DMS153 treated with DMSO at 0.1 percent for 48 hours (cell line): ENCODE data around the gene GPR179.

Source experiments
- DNase-seq: peaks from one replicate; lab custom pipeline; 2025; ENCODE audit not compliant: unreplicated experiment; lab: John Stamatoyannopoulos, UW

GPR179 gene

GRCh38 chr17:38349097-38349730, 5.5 kb upstream of the GPR179 start:
- DNase-seq: peak; percentile 81

DNA sequence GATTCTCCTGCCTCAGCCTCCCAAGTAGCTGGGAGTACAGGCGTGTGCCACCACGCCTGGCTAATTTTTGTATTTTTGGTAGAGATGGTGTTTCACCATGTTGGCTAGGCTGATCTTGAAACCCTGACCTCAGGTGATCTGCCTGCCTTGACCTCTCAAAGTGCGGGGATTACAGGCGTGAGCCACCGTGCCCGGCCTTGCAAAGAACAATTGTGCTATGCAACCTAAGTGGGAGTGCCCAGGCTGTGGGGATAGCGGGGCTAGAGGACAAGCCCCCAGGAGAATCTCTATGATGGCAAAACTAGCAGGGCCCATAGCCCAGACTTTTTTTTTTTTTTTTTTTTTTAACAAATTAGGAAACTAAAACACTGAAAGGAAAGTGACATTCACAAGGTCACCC, 2.0 kb upstream of the GPR179 start:
- no peak for DNase-seq

DNA sequence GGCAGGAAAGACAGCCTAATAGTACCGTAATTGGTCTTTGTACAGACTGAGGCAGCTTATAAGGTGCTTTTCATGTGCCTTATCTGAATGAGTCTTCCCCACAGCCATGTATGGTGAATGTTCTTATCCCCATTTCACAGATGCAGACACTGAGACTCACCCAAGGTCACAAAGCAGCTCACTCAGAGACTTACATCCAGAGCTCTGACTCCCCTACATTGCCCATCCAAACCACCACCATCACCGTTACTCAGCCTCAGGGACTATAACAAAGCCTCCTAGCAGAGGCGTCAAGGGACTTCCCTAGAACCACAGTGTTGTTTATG, 627 bp upstream of the GPR179 start:
- DNase-seq: no peak

GRCh38 chr17:38342886-38343607, 709 bp downstream of the GPR179 start:
- DNase-seq: no peak

- DNase-seq: peak; percentile 92
These were observed 2.6 kb downstream of the GPR179 start for GRCh38 chr17:38341035-38341721.

DNA sequence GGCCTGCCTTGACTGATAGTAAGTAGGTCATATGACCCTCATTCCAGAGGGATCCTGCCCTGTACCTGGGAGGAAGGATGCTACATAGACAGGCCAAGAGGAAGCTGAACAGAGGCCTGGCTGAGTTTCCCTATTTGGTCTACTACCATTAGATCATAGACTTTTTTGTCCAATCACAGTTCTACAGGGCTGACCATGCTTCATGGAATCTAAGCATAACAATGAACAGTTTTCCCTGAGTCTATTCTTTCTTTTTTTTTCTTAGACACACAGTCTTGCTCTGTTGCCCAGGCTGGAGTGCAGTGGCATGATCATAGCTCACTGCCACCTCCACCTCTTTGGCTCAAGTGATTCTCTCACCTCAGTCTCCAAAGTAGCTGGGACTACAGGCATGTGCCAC, 3.9 kb downstream of the GPR179 start:
- no peak for DNase-seq

DNA sequence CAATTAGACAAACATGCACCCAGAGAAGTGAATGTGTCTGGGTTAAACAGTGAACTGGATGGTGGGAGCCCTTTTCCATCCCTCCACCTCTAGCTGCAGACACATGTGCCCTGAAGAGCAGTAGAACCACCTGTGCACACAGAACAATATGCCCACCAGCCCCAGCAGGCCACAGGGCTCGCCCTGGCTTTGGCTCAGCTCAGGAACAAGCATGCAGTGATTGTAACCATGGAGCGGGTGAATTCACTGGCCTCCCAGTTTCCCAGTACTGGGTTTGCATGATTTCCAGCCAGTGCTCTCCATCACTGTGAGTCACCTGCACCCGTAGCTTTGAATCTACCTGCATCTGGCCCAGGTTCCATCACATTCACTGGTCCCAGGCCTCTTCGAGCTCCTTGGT, 5.2 kb downstream of the GPR179 start:
- DNase-seq: no peak

GRCh38 chr17:38338053-38338452, 5.7 kb downstream of the GPR179 start:
- no peak for DNase-seq

GRCh38 chr17:38336838-38337237, 6.9 kb downstream of the GPR179 start:
- DNase-seq: no peak

- DNase-seq: no peak
These were observed 9.0 kb downstream of the GPR179 start for GRCh38 chr17:38334480-38335364.

- DNase-seq: peak; percentile 27
These were observed 10.0 kb downstream of the GPR179 start for GRCh38 chr17:38333635-38334295.

DNA sequence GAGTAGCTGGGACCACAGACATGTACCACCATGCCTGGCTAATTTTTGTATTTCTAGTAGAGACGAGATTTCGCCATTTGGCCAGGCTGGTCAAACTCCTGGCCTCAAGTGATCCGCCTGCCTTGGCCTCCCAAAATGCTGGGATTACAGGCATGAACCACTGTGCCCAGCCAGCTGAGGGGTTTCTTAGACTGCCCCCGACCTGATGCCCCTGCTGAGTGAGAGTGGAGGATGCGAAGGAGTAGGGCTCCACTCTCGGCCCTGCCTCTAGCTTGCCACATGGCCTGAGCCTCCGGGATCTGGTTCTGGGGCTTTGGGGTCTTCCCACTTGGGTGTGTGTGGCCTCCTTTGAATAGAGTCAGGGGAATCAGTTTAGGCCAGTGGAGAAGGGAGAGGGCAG, 11.0 kb downstream of the GPR179 start:
- no peak for DNase-seq

- no peak for DNase-seq
These were observed 12.8 kb downstream of the GPR179 start for GRCh38 chr17:38330941-38331411.

- DNase-seq: no peak
These were observed 13.7 kb downstream of the GPR179 start for GRCh38 chr17:38329808-38330730.

DNA sequence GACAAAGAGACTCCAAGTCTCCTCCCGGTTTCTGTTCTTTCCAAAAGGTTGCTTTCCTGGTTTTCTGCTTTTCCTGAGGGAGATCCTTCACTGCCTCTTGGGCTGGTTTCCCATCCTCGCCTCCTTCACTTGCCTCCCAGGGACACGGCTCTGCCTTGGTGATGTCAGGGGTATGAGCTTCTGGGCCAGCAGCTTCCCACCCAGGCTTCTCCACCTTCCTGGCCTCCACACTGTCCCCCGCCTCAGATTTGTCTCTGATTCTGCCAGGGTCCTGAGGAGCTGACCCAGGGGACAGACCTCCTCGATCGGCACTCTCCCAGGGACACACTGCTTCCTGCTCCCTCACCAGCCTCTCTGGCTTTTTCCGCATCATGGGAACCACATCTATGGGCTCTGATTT, 14.5 kb downstream of the GPR179 start:
- no peak for DNase-seq

- DNase-seq: no peak
These were observed 15.1 kb downstream of the GPR179 start for GRCh38 chr17:38328620-38329019.

GRCh38 chr17:38327936-38328335, 15.8 kb downstream of the GPR179 start:
- no peak for DNase-seq

DNA sequence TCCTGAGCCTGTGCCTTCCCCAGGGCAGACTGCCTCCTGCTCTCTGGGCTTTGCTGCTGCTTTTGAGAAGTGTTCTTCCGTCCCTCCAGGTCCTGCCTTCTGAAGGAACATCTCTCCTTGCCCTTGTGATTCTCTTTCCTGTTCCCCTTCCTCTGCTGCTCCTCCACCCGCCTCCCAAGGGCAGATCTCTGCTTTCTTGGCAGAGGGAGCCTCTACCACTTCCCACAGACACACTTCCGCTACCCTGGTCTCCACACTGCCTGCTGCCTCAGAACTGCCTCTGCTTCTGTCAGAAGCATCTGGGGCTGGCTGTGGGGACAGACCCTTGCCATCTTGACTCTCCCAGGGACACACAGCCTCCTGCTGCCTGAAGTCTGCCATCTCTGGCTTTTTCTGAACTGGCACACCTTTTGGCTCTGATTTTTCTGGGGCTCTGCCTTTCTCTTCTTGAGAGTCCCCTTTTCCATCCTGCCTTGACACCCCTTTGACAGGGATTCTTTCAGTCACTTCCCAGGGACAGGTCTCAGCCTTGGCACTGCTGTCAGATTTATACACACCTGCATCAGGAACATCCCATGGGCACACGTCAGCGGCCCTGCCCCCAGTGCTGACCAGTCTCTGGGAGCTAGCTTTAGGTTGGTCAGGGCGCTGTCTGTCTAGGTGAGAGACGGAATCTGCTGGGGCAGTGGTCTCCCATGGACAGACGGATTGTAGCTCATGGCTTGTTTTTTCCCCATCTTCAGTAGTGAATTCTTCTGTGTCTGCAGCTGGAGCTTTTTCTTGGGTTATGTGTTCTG, 16.6 kb downstream of the GPR179 start:
- no peak for DNase-seq
